HS-27A (cell line): ENCODE measurements around the gene SERPINB8.

ENCODE experiments used
- DNase-seq: peaks from one replicate; pipeline ENCODE4 v3.0.0-alpha.2; 2012; ENCODE audit warnings: low read depth, missing footprints

SERPINB8 gene

GRCh38 chr18:64017870-64018269 lies 48.0 kb downstream of the SERPINB8 start:
- DNase-seq = no peak

GRCh38 chr18:64019922-64020756 lies 50.3 kb downstream of the SERPINB8 start:
- DNase-seq = no peak

GRCh38 chr18:64026350-64026749 lies 56.5 kb downstream of the SERPINB8 start:
- no peak for DNase-seq

- DNase-seq = no peak
These were observed 58.2 kb downstream of the SERPINB8 start for GRCh38 chr18:64027931-64028695.

- no peak for DNase-seq
These were observed 59.2 kb downstream of the SERPINB8 start for GRCh38 chr18:64029096-64029495.

- DNase-seq = no peak
These were observed 61.5 kb downstream of the SERPINB8 start for GRCh38 chr18:64031411-64031810.

- DNase-seq = no peak
These were observed 62.4 kb downstream of the SERPINB8 start for GRCh38 chr18:64032312-64032711.

- no peak for DNase-seq
These were observed 68.0 kb downstream of the SERPINB8 start for GRCh38 chr18:64037812-64038414.
